GM20000 (cell line): ENCODE data around the gene LDHAL6A.
"Not testable (repeated sequence)": the region's sequence is repeated elsewhere in the genome, so short reads cannot be mapped to it uniquely, and the experiment has no call there.

ENCODE experiments used
- DNase-seq: peaks from one replicate; pipeline ENCODE4 v3.0.0; 2012; ENCODE audit warnings: low spot score
- TF ChIP-seq, protein P1 (sequence below): IDR thresholded peaks from 2 replicates; pipeline ENCODE4 v1.5.1; 2012; ENCODE audit warnings: mild to moderate bottlenecking, control low read depth; ENCODE audit errors: extremely low read depth, missing control alignments

The LDHAL6A gene

DNA sequence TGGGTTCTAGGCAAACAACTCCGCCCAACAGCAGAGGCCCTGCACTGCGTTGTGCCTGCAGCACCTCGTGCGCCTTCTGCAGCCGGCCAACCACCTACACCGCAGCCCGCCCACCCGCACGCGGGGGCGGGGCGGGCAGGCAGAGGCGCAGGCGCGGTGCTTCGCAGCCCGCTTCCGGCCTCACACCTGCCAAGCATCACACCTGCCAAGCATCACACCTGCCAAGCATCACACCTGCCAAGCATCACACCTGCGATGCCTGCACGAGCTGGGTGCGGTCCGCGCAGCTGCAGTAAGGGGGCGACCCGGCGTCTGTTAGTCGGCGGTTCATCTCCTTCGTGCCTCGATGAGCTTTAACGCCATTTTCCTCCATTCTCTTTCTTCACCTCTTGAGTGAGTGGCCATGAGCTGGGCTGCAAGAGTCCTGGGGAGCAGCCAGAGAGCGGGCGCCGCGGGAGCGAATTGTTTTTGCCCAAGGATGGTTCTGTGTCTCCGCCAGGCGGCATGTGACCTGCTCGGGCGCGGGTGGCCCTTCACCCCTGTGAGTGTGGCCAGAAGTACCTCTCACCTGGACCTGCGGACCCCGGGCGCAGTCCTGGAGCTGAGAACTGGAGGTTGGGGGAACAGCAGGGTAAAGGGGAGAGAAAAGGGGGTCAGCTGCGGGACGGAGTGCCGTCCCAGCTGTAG lies at the start of gene LDHAL6A:
Gene LDHAL6A, plus strand, starts transcription at position 171 of the 687 bp plus-strand sequence. CDS start 825 bp downstream, outside the sequence.
- TF ChIP-seq, protein P1, sequence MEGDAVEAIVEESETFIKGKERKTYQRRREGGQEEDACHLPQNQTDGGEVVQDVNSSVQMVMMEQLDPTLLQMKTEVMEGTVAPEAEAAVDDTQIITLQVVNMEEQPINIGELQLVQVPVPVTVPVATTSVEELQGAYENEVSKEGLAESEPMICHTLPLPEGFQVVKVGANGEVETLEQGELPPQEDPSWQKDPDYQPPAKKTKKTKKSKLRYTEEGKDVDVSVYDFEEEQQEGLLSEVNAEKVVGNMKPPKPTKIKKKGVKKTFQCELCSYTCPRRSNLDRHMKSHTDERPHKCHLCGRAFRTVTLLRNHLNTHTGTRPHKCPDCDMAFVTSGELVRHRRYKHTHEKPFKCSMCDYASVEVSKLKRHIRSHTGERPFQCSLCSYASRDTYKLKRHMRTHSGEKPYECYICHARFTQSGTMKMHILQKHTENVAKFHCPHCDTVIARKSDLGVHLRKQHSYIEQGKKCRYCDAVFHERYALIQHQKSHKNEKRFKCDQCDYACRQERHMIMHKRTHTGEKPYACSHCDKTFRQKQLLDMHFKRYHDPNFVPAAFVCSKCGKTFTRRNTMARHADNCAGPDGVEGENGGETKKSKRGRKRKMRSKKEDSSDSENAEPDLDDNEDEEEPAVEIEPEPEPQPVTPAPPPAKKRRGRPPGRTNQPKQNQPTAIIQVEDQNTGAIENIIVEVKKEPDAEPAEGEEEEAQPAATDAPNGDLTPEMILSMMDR = no peak
- no peak for DNase-seq

DNA sequence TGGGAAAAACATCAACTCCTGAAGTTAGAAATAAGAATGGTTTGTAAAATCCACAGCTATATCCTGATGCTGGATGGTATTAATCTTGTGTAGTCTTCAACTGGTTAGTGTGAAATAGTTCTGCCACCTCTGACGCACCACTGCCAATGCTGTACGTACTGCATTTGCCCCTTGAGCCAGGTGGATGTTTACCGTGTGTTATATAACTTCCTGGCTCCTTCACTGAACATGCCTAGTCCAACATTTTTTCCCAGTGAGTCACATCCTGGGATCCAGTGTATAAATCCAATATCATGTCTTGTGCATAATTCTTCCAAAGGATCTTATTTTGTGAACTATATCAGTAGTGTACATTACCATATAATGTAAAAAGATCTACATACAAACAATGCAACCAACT lies 48.3 kb upstream of the LDHAL6A start:
- DNase-seq = not testable (repeated sequence)

DNA sequence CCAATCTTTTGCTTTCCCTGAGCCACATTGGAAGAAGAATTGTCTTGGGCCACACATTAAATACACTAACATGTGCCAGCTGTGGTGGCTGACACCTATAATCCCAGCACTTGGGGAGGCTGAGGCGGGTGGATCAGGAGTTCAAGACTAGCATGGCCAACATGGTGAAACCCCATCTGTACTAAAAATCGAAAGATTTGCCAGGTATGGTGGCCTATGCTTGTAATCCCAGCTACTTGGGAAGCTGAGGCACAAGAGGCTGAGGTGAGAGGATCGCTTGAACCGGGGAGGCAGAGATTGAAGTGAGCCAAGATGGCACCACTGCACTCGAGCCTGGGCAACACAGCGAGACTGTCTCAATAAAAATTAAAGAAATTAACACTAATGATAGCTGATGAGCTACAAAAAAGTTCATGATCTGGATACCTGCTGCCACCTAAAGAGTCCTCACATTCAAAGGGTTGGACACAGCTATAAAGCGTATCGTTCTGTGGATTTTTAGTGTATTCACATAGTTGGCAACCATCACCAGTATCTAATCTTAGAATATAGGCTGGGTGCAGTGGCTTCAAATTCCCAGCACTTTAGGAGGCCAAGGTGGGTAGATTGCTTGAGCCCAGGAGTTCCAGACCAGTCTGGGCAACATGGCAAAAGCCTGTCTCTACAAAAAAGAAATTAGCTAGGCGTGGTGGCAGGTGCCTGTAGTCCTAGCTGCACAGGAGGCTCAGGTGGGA lies 46.9 kb upstream of the LDHAL6A start:
- DNase-seq = no peak
- TF ChIP-seq, protein P1 = no peak

DNA sequence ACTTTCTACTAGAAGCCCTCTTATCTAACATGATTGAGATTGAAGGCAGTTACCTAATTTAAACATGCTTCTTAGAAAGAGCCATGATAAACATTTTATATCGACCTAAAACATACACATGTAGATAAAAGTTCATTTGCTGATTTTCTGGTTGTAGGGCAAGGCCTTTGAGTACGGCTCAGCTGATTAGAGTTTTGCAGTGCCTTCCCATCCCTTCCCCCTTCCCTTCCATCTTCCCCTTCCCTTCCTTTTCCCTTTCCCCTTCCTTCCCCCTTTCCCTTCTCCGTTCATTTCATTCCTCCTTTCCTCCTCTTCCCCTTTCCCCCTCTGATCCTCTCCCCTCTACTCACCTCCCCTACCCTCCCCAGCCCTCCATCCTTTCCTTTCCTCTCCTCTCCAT lies 39.2 kb upstream of the LDHAL6A start:
- no peak for DNase-seq
- TF ChIP-seq, protein P1 = no peak

DNA sequence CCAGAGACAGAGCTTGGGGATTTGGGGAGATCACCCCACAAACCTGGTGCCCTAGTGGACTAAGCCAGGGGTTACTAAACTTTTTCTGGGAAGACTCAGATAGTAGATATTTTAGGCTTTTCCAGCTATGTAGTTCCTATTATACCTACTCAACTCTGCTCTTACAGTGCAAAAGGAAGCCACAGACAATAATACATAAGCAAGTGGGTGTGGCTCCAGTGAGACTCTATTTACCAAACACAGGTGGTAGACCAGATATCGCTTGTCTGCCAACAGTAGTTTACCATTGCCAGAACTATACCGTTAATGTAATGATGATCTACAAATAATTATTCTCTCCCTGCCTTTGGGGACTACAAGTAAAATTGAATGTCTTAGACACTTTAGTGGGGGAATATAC lies 36.6 kb upstream of the LDHAL6A start:
- no peak for DNase-seq
- TF ChIP-seq, protein P1 = no peak

DNA sequence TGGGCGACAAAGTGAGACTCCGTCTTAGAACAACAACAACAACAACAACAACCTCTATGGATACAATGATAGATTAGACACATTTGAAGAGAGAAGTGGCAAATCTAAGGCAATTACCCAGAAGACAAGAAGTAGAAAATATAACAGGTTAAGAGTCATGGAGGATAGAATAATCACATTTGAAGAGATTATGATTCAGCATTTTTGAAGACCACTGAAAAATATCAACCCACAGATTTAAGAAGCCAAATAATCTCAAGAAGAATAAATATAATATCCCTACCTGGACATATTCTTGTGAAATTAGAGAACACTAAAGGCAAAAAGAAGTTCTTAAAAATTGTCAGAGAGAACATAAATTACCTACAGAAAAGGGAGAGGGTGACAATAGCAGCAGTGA lies 35.6 kb upstream of the LDHAL6A start:
- DNase-seq = no peak
- TF ChIP-seq, protein P1 = no peak

DNA sequence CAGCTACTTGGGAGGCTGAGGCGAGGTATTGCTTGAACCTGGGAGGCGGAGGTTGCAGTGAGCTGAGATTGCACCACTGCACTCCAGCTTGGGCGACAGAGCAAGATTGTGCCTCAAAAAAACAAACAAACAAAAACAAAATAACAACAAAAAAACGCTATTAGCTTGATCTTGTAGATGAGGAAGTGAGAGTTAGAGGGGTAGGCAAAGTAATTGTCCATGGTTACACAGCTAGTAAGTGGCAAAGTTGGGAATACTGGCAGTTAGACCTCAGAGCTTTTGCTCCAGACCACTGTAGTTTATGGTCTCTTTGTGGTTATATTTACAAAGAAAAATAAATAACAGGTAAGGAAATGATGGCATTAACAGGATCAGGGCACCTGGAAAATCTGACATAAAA lies 28.4 kb upstream of the LDHAL6A start:
- no peak for DNase-seq
- TF ChIP-seq, protein P1 = no peak
